ENCODE measurements around the gene TUBA1B.
A peak's percentile ranks its signal among the peaks of the same experiment; 100 is the strongest.

The TUBA1B gene

GRCh38 chr12:49089821-49090773, 41.1 kb downstream of the TUBA1B start:
- DNase-seq = no peak

- no peak for DNase-seq
Observed at GRCh38 chr12:49088932-49089330, 42.3 kb downstream of the TUBA1B start.

- peak; percentile 91 for DNase-seq
Observed at GRCh38 chr12:49088150-49088931, 42.9 kb downstream of the TUBA1B start.

- DNase-seq = no peak
Observed at GRCh38 chr12:49086116-49086515, 45.1 kb downstream of the TUBA1B start.

GRCh38 chr12:49084438-49084837, 46.8 kb downstream of the TUBA1B start:
- DNase-seq = no peak

- no peak for DNase-seq
Observed at GRCh38 chr12:49079793-49080192, 51.4 kb downstream of the TUBA1B start.
